ENCODE results near the gene BBS2.
"Not testable (repeated sequence)": the region's sequence is repeated elsewhere in the genome, so short reads cannot be mapped to it uniquely, and the experiment has no call there.

The BBS2 gene

DNA sequence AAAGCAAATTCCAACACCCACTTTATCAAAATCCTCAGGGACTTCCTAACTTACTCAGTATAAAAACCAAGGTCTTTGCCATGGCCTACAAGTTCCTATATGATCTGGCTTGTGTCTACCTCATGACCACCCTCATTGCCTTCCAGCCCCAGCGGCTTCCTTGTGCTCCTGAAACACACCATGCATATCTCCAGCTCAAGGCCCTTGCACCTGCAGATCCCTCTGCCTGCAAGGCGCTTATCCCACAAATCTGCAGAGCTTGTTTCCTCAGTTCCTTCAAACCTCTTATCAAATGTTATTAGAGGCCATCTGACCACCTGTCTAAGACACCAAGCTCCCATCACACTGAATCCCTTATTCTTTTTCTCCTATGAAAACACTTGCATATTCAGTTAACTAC lies 2.6 kb downstream of the BBS2 start:
- no peak for DNase-seq

DNA sequence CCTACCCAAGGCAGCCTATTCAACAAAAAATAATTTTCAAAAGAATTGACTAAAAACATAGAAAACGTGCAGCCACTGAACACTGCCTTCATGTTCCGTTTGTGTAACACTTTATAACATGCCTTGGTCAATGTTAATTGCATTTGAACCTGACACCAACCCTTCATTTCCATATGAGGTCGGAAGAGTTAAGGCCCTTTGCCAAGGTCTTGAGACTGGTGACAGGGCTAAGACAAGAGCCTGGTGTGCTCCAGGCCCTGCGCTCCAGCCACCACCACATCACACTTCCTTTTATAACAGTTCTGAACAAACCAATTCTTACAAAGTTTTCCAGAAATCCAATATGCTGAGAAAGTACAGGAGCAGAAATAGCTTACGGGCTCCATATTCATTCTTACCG lies 4.2 kb downstream of the BBS2 start:
- no peak for DNase-seq

DNA sequence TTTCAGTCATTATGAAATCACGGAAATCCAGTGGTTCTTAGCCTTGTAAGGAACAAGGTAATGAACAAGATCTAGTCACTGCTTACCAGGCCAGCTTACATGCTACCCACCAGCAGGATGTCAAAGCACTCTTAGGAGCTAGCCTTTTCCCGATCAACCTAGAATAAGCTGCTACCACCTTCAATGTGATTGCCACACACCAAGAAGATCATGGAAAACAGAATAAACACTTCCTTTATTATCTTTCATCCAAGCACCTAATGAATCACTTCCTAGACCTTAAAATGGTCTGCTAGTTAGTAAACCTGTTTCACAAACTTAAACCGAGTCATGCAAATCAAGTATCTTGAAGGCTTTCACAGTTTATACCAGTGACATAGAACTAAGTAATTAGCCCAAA lies 5.0 kb downstream of the BBS2 start:
- no peak for DNase-seq

DNA sequence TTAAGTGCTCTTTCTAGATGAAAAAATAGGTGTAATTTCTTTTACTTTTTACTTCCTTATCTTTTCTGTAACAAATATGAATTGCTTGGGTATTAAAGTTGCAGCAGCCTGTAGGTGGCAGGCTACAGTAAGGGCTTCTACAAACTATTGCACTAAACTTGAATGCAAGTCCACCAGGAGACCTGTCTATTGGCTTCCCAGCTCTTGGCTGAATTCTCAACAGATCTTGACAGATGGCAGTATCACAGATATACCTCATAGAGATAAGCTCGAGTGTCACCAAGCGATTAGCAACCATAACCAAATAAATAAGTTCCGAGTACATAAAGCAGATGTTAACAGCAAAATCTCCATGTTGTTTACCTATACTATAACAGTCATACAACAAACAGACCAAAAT lies 5.9 kb downstream of the BBS2 start:
- DNase-seq = peak; percentile 7 to 41

DNA sequence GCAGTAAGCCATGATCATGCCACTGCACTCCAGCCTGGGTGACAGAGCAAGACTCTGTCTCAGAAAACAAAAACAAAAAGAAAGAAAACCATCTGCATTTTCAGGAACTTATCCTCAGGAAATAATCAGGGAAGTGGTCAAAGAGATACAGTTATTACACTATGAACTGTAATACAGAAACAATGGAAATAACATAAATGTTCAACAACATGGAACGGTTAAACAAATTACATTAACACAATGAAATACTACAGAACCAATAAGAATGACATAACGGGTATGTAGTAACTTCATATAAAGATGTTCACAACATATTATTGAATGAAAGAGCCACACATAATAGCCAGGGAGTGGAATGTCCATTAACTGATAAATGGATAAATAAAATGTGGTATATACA lies 6.7 kb downstream of the BBS2 start:
- no peak for DNase-seq

DNA sequence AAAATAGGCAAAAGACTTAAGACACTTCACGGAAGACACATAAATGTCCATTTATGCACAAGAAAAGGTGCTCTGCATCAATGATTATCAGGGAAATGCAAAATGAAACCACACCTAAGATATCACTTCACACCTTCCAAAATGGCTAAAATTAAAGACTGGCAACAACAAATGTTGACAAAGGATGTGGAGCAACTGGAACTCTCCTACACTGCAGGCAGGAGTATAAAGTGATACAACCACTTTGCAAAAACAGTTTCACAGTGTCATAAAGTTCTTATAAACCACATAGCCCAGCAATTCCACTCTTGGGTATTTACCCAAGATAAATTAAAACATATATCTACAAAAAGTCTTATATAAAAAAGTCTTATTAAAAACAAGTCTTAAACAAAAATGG lies 7.8 kb downstream of the BBS2 start:
- no peak for DNase-seq

DNA sequence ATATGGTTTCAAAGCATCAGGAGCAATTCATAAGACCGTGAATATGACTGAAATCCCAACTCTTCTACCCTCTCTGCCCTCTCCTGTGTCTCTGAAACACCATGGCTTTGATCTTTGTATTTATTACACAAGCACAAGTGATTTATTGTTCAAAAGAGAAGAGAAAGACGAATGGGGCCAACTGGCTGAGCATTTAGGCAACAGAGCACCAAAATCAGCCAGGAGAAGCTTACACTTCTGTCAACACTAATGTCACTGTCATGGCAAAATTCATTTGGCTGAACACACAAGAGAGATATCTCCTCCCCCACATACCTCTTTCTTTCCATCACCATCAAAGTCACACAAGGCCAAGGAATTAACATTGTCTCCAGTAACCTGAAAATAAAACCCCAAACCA lies 9.3 kb downstream of the BBS2 start:
- no peak for DNase-seq

DNA sequence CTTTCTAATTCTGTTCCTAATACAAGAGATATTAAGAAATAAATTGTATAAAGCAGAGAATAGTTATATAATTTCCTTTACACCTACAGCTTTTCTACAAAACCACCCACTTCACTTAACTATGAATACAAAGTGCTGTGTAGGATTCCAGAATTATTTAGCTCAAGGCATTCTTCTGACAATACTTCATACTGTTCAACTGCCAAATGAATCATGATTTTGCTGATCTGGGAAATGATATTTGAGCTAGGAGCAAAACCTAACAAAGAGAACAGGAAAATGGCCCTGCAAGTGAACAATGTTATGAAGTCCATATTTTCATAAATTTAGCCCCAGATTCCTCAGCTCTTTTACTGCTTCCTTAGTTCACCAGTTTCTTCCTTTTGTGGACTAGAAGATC lies 12.9 kb downstream of the BBS2 start:
- no peak for DNase-seq

DNA sequence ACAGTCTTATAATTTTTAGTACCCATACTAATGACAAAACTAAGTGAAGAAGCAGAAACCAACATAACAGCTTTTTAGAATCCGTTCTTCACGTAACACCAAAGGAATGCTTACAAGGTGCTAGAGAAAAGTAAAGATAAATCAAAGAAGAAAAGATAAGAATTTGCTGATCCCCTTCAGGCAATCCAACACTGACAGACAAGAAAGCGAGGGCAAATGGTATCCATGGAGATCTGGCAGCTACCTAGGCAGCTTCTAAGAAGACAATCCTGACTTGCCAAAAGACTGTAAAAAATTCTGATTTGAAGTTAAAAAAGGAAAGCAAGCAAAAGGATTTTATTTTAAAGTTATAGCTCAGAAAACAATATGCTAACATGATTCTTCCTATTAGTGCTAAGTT lies 14.6 kb downstream of the BBS2 start:
- DNase-seq = no peak

DNA sequence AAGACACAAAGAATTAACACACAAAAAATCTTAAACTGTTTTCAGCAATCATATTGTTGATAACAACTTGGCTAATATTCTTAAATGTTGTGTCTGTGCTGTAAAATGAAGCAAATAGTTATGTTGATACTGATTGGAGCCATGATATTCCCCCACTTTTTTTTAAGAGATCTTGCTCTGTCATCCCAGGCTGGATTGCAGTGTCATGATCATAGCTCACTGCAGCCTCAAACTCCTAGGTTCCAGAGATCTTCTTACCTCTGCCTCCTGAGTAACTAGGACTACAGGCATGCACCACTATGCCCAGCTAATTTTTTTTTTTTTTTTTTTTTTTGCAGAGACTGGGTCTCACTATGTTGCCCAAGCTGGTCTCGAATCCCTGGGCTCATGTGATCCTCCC lies 26.0 kb downstream of the BBS2 start:
- DNase-seq = no peak

DNA sequence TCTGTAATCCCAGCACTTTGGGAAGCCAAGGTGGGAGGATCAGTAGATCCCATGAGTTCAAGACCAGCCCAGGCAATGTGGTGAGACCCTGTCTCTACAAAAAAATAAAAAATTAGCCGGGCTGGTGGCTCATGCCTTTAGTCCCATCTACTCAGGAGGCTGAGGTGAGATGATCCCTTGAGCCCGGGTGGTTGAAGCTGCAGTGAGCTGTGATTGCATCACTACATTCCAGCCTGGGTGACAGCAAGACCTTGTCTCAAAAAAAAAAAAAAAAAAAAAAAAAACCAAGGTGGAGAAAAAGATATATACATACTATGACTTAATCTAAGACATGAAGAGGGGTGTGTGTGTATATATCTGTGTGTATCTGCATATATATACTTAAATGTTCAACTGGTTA lies 26.7 kb downstream of the BBS2 start:
- DNase-seq = no peak

DNA sequence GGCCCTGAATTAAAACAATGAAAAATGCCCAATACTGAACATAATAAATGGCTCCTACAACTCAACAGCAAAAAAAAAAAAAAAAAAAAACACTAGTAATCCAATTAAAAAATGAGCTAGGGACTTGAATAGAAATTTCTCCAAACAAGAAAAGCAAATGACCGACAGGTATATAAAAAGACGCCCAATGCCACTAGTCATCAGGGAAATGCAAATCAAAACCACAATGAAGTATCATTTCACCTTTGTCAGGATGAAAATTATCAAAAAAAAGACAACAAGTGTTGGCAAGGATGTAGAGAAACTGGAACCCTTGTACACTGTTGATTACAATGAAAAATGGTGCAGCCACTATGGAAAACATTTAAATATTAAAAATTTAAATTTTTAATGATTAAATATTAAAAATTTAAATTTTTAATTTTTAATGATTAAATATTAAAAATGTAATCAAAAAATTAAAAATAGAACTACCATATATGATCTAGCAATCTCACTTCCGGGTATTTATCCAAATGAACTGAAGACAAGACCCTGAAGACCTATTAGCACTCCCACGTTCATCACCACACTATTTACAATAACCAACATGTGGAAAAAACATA lies 28.1 kb downstream of the BBS2 start:
- DNase-seq = no peak

DNA sequence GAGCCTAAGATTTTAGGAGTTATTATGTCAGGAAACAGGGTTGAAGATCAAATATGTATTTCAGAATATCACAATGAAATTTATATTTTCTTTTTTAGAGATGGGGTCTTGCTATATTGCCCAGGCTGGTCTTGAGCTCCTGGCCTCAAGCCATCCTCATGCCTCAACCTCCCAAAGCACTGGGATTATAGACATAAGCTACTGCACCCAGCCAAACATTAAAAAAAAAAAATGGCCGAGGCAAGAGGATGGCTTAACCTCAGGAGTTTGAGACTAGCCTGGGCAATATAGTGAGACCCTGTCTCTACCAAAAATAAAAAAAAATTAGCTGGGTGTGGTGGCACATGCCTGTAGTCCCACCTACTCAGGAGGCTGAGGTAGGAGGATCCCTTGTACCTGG lies 31.0 kb downstream of the BBS2 start:
- DNase-seq = not testable (repeated sequence)

DNA sequence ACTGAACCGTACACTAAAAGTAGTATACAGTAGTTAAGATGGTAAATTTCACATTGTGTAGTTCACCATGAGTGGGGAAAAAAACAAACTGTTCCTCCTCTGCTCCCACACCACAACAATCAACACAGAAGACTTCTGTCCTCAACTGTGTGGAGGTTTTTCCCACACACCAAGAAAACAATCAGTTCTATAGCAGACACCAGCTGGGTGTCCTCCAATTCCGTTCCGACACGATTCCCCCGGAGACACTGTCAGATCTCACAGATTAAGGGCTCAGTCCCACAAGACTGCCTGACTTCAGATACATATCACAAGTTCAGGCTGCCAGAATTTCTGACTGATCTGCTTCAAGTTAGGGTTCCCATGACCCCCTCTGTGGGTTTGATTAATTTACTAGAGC lies 31.8 kb downstream of the BBS2 start:
- no peak for DNase-seq

DNA sequence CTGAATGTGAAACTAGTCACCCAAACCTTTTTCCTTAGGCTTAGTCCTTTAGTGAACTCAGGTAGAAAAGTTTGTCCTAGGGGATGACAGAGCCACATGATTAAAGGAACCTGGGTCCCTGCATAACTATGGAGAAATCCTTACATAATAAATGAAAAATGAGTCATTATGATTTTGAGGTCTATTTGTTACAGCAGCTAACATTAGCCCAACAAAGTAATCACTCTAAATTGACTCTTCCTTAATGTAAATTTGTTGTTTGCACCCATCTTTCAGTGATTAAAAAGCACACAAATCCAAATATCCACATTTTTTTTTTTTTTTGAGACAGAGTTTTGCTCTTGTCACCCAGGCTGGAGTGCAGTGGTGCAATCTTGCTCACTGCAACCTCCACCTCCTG lies 36.4 kb downstream of the BBS2 start:
- no peak for DNase-seq

DNA sequence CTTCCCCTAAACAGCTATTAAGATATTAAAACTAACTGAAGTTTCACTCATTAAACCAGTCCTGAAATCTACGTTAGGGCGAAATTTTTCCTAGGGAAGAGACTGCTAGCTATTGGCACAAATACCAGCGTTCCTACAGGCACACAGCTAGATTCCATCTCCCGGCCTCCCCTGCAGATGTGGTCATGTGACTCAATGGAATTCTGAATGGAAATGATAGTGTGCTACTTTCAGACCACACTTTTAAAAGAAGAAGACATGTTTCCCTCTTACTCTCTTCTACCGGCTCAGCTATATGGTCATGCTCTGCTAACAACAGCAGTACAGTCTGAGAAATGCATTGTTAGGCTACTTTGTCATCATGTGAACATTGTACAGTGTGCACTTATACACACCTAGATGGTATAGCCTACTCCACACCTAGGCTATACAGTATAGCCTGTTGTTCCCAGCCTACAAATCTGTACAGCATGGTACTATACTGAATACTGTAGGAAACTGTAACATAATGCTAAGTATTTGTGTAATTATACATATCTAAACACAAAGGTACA lies 37.1 kb downstream of the BBS2 start:
- DNase-seq = no peak

DNA sequence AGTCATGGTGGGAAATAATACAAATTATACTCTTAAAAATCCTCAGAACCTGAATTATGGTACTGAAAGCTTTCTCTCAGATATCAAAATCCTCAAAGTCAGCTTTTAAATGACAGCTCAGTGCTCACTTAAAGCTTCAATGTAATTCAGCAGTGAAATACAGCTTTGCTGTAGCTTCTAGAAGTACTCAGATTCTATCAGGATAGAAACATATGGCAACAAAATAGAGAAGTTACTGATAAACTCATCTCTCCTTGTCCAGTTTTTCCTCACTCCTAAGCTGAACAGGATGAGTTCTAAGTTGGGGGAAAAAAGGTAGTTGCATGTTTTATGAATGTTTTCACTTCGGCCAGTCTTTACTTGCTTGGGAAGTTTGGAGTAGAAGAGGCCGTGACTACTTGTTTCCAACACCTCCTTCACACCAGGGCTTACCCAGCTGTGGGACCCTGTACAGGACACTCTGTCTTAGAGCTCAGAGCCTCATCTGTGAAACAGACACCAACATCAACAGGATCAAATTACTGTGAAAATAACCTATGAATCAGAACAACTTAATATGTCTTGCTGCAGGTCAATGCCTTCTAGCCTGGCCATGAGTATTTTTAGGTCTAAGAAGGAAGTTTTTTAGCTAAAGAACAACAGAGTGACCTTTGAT lies 38.2 kb downstream of the BBS2 start:
- no peak for DNase-seq

DNA sequence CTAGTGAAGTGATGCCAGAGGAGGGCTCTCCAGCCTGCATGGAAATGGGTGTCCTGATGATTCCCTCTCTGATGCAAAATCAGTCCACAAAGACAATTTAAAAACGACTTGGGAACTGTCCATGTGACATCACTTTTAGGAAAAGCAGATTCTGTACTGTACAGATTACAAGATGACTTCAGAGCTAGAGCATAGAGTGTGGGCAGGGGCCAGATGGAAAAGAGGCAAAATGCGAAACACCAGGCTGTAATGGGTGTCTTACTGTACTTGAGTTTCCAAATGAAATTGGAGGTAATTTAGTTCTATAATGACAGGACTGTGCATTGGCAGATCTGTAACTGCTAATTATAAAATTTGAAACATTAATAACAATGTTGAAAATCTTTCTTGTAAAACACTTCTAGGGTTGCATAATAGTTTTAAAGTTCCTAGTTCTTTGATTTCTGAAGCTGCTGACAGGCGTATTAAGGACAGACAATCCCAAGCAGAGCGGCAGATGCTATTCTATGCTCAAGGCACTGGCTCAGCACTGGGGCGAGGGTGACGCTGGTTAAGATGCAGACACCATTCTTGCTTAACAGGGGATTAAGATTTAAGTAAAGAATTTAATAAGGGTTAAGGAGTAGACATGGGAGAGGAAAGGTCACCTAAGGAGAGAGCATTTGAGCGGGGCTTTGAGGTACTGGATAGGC lies 38.9 kb downstream of the BBS2 start:
- DNase-seq = no peak

DNA sequence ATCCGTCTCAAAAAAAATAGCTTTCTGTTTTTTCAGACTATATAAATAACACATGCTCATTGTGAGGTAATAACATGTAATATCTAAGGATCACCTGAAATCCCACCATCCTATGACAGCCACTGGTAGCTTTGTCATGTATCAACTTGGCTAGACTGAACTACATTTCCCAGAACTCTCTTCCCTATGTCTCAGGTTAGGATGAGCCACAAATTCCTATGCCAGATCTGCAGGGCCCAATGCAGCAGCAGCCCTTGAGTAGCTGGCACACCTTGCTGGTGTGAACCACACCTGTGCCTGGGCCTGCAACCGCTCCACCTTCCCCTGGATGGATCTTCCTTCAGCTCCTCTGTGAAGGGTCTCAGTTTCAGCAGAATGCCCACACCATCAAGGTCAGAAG lies 40.4 kb downstream of the BBS2 start:
- DNase-seq = no peak

DNA sequence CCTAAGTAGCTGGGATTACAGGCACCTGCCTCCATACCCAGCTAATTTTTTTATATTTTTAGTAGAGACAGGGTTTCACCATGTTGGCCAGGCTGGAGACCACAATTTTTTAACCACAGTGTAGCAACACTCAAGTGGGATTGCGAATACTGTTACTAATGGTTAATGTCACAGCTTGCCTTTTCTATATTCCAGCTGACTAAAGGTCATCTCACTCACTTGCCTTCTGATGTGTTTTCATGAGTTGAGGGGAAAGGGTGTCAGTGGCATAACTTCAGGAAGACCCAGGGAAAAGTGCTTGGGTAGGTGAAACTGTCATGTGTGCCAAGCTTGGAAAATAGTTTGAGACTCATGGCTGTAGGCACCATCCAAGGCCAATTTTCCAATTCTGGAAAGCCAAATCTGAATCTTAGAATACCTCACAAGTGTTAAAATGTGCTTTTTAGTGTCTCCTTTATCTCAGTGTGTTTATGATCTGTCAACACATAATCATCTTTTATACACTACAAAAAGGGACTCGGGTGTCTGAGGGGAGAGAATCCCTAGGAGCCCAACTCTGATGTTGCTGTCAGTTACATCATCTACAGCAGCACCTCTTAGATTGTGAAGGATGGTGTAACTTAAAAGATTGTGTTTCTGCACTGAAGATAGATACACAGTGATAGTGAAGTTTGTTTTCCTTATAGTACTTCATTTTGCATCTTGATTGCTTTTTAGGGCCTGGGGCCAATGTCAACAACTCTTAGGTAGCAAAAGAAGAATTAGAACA lies 41.4 kb downstream of the BBS2 start:
- DNase-seq = no peak

DNA sequence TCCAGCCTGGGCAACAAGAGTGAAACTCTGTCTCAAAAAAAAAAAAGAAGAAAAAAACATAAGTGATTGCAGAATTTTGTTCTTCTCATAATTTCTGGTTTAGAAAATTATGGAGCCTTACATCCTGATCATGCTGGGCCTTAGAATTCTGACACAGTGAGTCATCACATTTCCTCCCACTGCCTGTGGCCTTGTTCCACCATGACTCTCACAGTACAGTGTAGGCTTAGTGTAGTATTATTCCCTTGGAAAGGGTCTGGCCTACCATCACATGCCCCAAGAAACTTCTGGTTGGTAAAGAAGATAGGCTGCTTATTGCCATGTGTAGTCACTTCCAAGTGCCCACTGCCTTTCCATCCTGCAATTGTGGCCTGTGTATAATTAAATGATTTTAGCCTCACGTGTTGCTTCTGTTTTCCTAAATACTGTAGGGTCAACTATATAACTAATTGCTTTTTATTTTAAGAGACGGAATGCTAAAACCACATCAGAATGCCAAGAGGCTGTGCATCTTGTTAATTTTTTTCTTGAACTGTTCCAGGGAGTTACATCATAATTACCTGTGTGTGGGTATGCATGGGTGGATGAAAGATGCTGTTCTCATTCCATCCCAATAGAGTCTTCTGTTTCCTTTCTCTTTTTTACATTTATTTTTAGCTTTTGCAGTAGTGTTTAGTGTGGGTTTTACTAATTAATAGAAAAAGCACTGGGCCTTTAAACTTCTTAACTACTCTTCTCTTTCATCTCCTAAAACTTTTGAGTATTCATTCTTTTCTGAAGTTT lies 42.5 kb downstream of the BBS2 start:
- peak in 1 of 2 experiments; percentile 31 for DNase-seq

DNA sequence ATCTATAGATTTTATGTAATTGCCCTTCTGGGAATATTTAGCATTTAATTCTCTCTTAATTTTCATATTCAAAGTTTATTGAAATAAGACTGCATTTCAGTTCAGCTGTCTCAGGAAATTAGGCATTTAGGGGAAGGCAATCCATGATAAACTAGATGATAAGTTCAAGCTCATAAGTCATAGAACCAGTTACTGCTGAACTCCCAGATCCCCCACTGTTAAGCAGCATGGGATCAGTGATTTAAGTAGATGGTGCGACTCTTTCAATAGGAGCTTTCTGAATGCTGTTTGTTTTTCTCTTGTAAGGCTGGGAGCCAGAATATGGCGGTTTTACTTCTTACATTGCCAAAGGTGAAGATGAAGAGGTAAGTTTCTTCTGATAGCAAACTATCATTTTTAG lies 44.6 kb downstream of the BBS2 start:
- no peak for DNase-seq

DNA sequence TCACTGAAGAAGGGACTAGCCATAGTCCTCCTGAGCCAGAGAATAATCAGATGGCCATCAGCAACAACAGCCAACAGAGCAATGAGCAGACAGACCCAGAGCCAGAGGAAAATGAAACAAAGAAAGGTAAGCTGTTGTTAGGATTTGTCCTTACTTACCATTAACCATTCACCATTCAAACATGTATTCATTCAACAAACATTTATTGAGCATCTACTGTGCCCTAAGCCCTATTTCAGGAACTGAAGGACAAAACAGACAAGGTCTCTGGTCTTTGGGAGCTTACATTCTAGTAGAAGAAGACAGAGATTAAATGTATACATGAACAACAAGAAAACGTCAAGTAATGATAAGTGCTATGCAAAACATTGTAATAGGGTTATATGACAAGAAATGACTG lies 49.2 kb downstream of the BBS2 start:
- no peak for DNase-seq
